Heart left ventricle (tissue), 13 donors: ENCODE results near the gene TXLNA.

ENCODE experiments used
- POLR2A ChIP-seq, 2 donors: fragments of 450-650 bp; IDR thresholded peaks; one replicate each; pipeline ENCODE4 v1.6.1; 2017; ENCODE audit warnings: antibody characterized with exemption in 2 of 2, mild to moderate bottlenecking in 2 of 2, moderate library complexity in 2 of 2
- TF ChIP-seq, protein P1 (sequence below), 12 donors: fragments of 200-600 bp; sonication (generic) in 4 of 12; IDR thresholded peaks; one replicate each; pipeline versions ENCODE4 v1.5.0 to v1.8.0; 2018 to 2022; ENCODE audit warnings: antibody characterized with exemption in 12 of 12, mild to moderate bottlenecking in 5 of 12
- donor health status: ischemic (EF 13 %, LVEDD 7.1; RV severe dilation, severe dysfunction).
- donor health status: DM: no; HTN: yes; CAD: no.
- donor health status: DM: no; HTN: no; CAD: no.
- donor health status: ischemic (EF 25% LVEDD 6.9; RV normal size, moderate dysfunction).
- donor health status: ischemic (EF 25% LVEDD 5.7; RV mildly dilated, moderate dysfunction).
- donor health status: ischemic (EF 35%, LVEDD 5.7; RV mildly dilated, moderate dysfunction).
- donor health status: nonischemic (EF 11% LVEDD 7.7; RV severe dilation, severe dysfunction).
- donor health status: DM: yes; HTN: yes; CAD: no.
- donor health status: PGD.
- donor health status: ischemic (EF 29% LVEDD 5.4; RV normal size, mild dysfunction).
- donor health status: nonischemic (EF 23%, LVEDD 6.1; RV moderate dilation, normal function).

- TF ChIP-seq, protein P1, sequence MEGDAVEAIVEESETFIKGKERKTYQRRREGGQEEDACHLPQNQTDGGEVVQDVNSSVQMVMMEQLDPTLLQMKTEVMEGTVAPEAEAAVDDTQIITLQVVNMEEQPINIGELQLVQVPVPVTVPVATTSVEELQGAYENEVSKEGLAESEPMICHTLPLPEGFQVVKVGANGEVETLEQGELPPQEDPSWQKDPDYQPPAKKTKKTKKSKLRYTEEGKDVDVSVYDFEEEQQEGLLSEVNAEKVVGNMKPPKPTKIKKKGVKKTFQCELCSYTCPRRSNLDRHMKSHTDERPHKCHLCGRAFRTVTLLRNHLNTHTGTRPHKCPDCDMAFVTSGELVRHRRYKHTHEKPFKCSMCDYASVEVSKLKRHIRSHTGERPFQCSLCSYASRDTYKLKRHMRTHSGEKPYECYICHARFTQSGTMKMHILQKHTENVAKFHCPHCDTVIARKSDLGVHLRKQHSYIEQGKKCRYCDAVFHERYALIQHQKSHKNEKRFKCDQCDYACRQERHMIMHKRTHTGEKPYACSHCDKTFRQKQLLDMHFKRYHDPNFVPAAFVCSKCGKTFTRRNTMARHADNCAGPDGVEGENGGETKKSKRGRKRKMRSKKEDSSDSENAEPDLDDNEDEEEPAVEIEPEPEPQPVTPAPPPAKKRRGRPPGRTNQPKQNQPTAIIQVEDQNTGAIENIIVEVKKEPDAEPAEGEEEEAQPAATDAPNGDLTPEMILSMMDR (IDR thresholded peaks at IDR 0.05): no peak
- TF ChIP-seq POLR2A (IDR thresholded peaks at IDR 0.05): no peak
These were observed 35.4 kb upstream of the TXLNA start for GRCh38 chr1:32144033-32144432.
